ENCODE results near the gene YLPM1. TPM values are rescaled to one million over a fixed set of nuclear protein-coding genes. Genes with fewer than 3 reads are reported as not detected.

The YLPM1 gene
- total RNA-seq, 1 donor from 2014 or later = 74.9 TPM

DNA sequence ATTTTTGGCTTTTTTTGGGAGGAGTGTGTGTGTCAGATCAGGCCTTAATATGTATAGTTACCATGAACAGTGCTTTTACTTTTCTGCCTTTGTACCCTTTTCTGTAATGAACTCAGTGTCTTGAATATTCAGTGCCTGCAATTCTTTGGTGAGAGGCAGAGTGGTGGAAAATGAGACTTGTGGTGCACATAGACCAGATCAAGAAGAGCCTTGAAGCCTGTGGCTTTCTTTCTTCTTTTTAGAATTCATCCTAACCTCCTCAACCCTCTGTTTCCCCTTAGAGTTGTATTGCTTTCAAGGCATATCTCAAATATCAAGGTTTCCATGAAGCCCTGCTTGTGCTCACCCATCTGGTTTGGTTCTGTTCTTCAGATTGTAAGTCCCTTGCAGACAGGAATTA is 2.6 kb downstream of the YLPM1 start:
- H3K36me3 Mint-ChIP-seq (ENCODE audit: low read depth, unreplicated experiment) = peaks cover 6% of the 10 kb centered on the region
- peaks cover 31% of the 10 kb centered on the region for H3K4me1 Mint-ChIP-seq (ENCODE audit: unreplicated experiment)
- TF ChIP-seq, protein P1, sequence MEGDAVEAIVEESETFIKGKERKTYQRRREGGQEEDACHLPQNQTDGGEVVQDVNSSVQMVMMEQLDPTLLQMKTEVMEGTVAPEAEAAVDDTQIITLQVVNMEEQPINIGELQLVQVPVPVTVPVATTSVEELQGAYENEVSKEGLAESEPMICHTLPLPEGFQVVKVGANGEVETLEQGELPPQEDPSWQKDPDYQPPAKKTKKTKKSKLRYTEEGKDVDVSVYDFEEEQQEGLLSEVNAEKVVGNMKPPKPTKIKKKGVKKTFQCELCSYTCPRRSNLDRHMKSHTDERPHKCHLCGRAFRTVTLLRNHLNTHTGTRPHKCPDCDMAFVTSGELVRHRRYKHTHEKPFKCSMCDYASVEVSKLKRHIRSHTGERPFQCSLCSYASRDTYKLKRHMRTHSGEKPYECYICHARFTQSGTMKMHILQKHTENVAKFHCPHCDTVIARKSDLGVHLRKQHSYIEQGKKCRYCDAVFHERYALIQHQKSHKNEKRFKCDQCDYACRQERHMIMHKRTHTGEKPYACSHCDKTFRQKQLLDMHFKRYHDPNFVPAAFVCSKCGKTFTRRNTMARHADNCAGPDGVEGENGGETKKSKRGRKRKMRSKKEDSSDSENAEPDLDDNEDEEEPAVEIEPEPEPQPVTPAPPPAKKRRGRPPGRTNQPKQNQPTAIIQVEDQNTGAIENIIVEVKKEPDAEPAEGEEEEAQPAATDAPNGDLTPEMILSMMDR (IDR thresholded peaks at IDR 0.05; ENCODE audit: unreplicated experiment) = no peak
- peak overlapping the region; percentile 97 for H3K4me3 Mint-ChIP-seq (ENCODE audit: unreplicated experiment)
- DNase-seq (ENCODE audit: low spot score) = no peak
- H3K27ac Mint-ChIP-seq (ENCODE audit: unreplicated experiment) = no peak overlapping the region
- no peaks in the 10 kb centered on the region for H3K9me3 Mint-ChIP-seq (ENCODE audit: unreplicated experiment)
- peaks cover 2% of the 10 kb centered on the region for H3K27me3 Mint-ChIP-seq (ENCODE audit: unreplicated experiment)

DNA sequence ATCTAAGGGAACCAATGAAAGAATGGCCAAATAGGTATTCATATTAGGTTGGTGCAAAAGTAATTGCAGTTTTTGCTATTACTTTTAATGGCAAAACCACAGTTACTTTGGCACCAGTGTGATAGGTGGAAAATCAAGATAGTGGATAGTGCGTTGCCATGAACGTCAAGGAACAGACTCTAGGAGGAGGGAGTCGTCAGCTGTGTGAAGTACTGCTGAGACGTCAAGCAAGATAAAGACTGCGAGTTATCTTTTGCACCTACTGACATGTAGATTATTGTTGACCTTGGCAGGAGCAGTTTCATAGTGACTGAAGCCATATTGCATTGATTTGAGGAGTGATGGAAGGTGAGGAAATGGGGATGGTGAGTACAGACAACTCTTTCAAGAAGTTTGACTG is 8.3 kb downstream of the YLPM1 start:
- Mint-ChIP-seq H3K27ac (ENCODE audit: unreplicated experiment) (peak overlapping the region; percentile 30), H3K4me1 (ENCODE audit: unreplicated experiment) (peaks cover 9% of the 10 kb centered on the region), H3K9me3 (ENCODE audit: unreplicated experiment) (no peaks in the 10 kb centered on the region), H3K4me3 (ENCODE audit: unreplicated experiment) (no peak overlapping the region), H3K36me3 (ENCODE audit: low read depth, unreplicated experiment) (peaks cover 3% of the 10 kb centered on the region), H3K27me3 (ENCODE audit: unreplicated experiment) (no peaks in the 10 kb centered on the region)
- TF ChIP-seq, protein P1 (IDR thresholded peaks at IDR 0.05; ENCODE audit: unreplicated experiment) = no peak
- no peak for DNase-seq (ENCODE audit: low spot score)

DNA sequence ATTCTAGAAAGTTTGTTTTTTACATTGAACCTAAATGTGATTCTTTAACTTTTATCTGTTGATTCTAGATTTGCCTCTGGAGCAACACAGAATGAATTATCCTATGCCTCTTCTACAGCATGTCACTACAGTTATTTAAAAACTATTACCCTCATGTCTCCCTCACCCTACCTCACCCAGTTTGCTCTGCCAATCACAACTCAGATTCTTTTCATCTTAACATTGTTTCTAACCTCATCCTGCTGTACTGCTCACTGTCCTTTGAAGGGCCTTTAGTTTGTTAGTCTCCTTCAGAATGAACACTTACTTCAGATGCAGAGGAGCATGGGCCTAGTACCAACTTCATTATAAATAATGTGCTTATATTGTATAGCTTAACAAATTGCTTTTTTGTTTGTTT is 21.5 kb downstream of the YLPM1 start:
- TF ChIP-seq, protein P1 (IDR thresholded peaks at IDR 0.05; ENCODE audit: unreplicated experiment) = no peak
- H3K36me3 Mint-ChIP-seq (ENCODE audit: low read depth, unreplicated experiment) = peaks cover 35% of the 10 kb centered on the region
- H3K4me3 Mint-ChIP-seq (ENCODE audit: unreplicated experiment) = no peak overlapping the region
- no peaks in the 10 kb centered on the region for H3K9me3 Mint-ChIP-seq (ENCODE audit: unreplicated experiment)
- no peaks in the 10 kb centered on the region for H3K4me1 Mint-ChIP-seq (ENCODE audit: unreplicated experiment)
- no peak for DNase-seq (ENCODE audit: low spot score)
- H3K27ac Mint-ChIP-seq (ENCODE audit: unreplicated experiment) = peak overlapping the region; percentile 84
- no peaks in the 10 kb centered on the region for H3K27me3 Mint-ChIP-seq (ENCODE audit: unreplicated experiment)

DNA sequence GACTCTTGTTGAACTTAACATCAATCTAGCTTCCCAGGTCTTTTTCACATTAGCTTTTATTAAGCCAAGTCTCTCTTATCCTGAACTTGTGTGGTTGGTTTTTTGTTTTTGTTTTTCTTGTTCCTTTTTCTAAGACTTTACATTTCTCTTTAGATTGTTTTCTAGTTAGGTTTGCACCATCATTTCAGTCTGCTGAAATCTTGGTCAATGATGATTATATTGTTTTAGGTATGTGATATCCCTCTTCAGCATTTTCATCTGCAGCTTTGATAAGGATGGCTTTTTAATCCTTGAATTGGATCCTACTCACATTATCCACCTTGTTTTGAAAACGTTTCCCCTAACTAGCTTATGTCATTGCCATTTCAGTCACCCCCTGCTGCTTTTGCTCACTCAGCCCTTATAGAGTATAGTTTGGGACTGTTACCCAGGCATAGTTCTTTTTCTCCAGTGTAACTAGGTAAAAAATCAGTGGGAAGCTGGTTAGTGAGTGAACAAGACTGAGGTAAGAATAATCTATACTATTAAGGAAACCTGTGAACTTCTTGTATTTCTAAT is 22.0 kb downstream of the YLPM1 start:
- no peak for DNase-seq (ENCODE audit: low spot score)
- Mint-ChIP-seq H3K27me3 (ENCODE audit: unreplicated experiment) (no peaks in the 10 kb centered on the region), H3K4me3 (ENCODE audit: unreplicated experiment) (no peak overlapping the region), H3K4me1 (ENCODE audit: unreplicated experiment) (no peaks in the 10 kb centered on the region), H3K27ac (ENCODE audit: unreplicated experiment) (peak overlapping the region; percentile 84), H3K36me3 (ENCODE audit: low read depth, unreplicated experiment) (peaks cover 35% of the 10 kb centered on the region), H3K9me3 (ENCODE audit: unreplicated experiment) (no peaks in the 10 kb centered on the region)
- TF ChIP-seq, protein P1 (IDR thresholded peaks at IDR 0.05; ENCODE audit: unreplicated experiment) = no peak

DNA sequence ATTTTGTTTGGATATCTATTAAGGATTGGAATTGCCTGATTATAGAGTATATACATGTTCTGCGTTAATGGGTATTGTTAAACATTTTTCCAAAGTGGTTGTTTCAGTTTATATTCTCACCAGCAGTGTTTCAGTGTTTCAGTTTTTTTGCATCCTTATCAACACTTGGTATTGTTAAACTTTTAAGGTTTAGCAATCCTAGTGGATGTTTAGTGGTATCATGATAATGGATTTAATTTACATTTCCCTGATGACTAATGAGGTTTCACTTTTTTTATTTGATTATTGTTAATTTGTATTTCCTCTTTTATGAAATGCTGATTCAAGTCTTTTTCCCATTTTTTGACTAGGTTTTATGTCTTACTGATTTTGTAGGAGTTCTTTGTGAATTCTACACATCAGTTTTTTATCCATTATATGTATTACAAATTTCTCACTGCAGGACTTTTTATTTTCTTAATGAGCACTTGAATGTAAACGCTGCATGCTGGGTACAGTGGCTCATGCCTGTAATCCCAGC is 23.7 kb downstream of the YLPM1 start:
- Mint-ChIP-seq H3K9me3 (ENCODE audit: unreplicated experiment) (no peaks in the 10 kb centered on the region), H3K27me3 (ENCODE audit: unreplicated experiment) (no peaks in the 10 kb centered on the region), H3K27ac (ENCODE audit: unreplicated experiment) (no peak overlapping the region), H3K4me1 (ENCODE audit: unreplicated experiment) (peaks cover 5% of the 10 kb centered on the region), H3K4me3 (ENCODE audit: unreplicated experiment) (no peak overlapping the region), H3K36me3 (ENCODE audit: low read depth, unreplicated experiment) (peaks cover 22% of the 10 kb centered on the region)
- TF ChIP-seq, protein P1 (IDR thresholded peaks at IDR 0.05; ENCODE audit: unreplicated experiment) = peak; percentile 19
- no peak for DNase-seq (ENCODE audit: low spot score)
